Fibroblast of lung (primary cell): ENCODE data around the gene LENG8. TPM values are rescaled to one million over a fixed set of nuclear protein-coding genes. Genes with fewer than 3 reads are reported as not detected.
"Not testable (repeated sequence)": the region's sequence is repeated elsewhere in the genome, so short reads cannot be mapped to it uniquely, and the experiment has no call there.

Experiments
- DNase-seq, 2 donors: peaks; one replicate each; pipeline versions ENCODE4 v3.0.0 to v3.0.0-alpha.2; 2010; ENCODE audit warnings: low read depth in 2 of 2
- H2AFZ ChIP-seq: 2 replicates; pipeline ENCODE4 v1.5.1; 2012; ENCODE audit warnings: low read length, control low read depth, inconsistent platforms
- H3K27ac ChIP-seq: 2 replicates; pipeline ENCODE4 v1.5.1; 2011; ENCODE audit warnings: low read length, control low read depth; ENCODE audit not compliant: insufficient read depth
- H3K27me3 ChIP-seq: 2 replicates; pipeline ENCODE4 v1.5.1; 2011; ENCODE audit warnings: mild to moderate bottlenecking, low read length; ENCODE audit not compliant: control insufficient read depth, insufficient read depth
- H3K36me3 ChIP-seq: 2 replicates; pipeline ENCODE4 v1.5.1; 2011; ENCODE audit warnings: low read length; ENCODE audit not compliant: control insufficient read depth, insufficient read depth
- H3K4me1 ChIP-seq: 2 replicates; pipeline ENCODE4 v1.5.1; 2011; ENCODE audit warnings: low read length; ENCODE audit not compliant: control insufficient read depth, insufficient read depth; ENCODE audit errors: extremely low read depth
- H3K4me2 ChIP-seq: 2 replicates; pipeline ENCODE4 v1.5.1; 2011; ENCODE audit warnings: low read length, control low read depth; ENCODE audit not compliant: insufficient read depth; ENCODE audit errors: extremely low read depth
- H3K4me3 ChIP-seq, 4 experiments: fragments of 200-600 bp in 1 of 4; sonication (generic) in 1 of 4; replicated peaks in 1 of 4; 2 replicates each; pipeline ENCODE4 v1.5.1; 2011 to 2016; ENCODE audit warnings: low read length in 4 of 4, low read depth in 3 of 4, mild to moderate bottlenecking in 3 of 4, control low read depth in 2 of 4, inconsistent platforms in 1 of 4, mixed read lengths in 1 of 4; ENCODE audit not compliant: insufficient read depth in 1 of 4; ENCODE audit errors: control extremely low read depth in 1 of 4
- H3K79me2 ChIP-seq: 2 replicates; pipeline ENCODE4 v1.5.1; 2012; ENCODE audit warnings: mild to moderate bottlenecking, low read length, inconsistent platforms; ENCODE audit not compliant: control insufficient read depth, insufficient read depth
- H3K9ac ChIP-seq: 2 replicates; pipeline ENCODE4 v1.5.1; 2011; ENCODE audit warnings: mild to moderate bottlenecking, low read length, control low read depth; ENCODE audit not compliant: insufficient read depth
- H3K9me3 ChIP-seq: 2 replicates; pipeline ENCODE4 v1.5.1; 2012; ENCODE audit warnings: low read depth, low read length; ENCODE audit not compliant: control insufficient read depth, insufficient read depth
- H4K20me1 ChIP-seq: 2 replicates; pipeline ENCODE4 v1.5.1; 2011; ENCODE audit warnings: low read length; ENCODE audit not compliant: control insufficient read depth, insufficient read depth; ENCODE audit errors: extremely low read depth
- CTCF ChIP-seq, 2 donors: IDR thresholded peaks in 1 of 2; conservative IDR thresholded peaks in 1 of 2; 1 replicate in 1 of 2; 2 replicates in 1 of 2; pipeline ENCODE4 v1.5.1; 2011 to 2012; ENCODE audit warnings: low read length in 2 of 2, control low read depth in 1 of 2, inconsistent platforms in 1 of 2, low read depth in 1 of 2, mild to moderate bottlenecking in 1 of 2
- EZH2 ChIP-seq: IDR thresholded peaks from 2 replicates; pipeline ENCODE4 v1.5.1; 2012; ENCODE audit warnings: low read length, control low read depth, mild to moderate bottlenecking; ENCODE audit errors: missing control alignments
- polyA plus RNA-seq, 2 donors: library from polyadenylated mRNA; depleted of rRNA in 1 of 2; stranded (reverse) in 1 of 2; unstranded in 1 of 2; fragments of >200 nt; gene quantifications; 2 replicates each; pipeline ENCODE4 v1.2.1, GENCODE V29; 2011 to 2012; ENCODE audit warnings: missing spikeins in 1 of 2
- total RNA-seq: library from RNA; depleted of rRNA; stranded (reverse); fragments of >200 nt; gene quantifications from 2 replicates; pipeline ENCODE4 v1.2.1, GENCODE V29; 2014

Gene LENG8
- total and polyA plus RNA-seq, 2 donors (not counting 1 experiment from before 2014, with no cell fraction given): 12.7 to 32.4 TPM

GRCh38 chr19:54465426-54466109 is 16.6 kb downstream of the LENG8 start:
- Histone ChIP-seq H2AFZ (no peak overlapping the region), H3K9me3 (no peaks in the 10 kb centered on the region), H3K4me2 (no peak overlapping the region), H3K4me1 (peaks cover 22% of the 10 kb centered on the region), H3K4me3 (no peak overlapping the region), H3K27me3 (no peaks in the 10 kb centered on the region), H3K36me3 (peaks cover 16% of the 10 kb centered on the region), H3K27ac (no peak overlapping the region), H3K9ac (no peak overlapping the region), H3K79me2 (peaks cover 6% of the 10 kb centered on the region), H4K20me1 (no peaks in the 10 kb centered on the region)
- DNase-seq: no peak
- TF ChIP-seq EZH2 (no peak), CTCF (conservative IDR thresholded peaks at IDR 0.05 in 1 of 2, IDR thresholded peaks at IDR 0.05 in 1 of 2; ENCODE audit: low read depth in 1 of 2, low read length in 2 of 2) (no peak)

- peaks cover 21% of the 10 kb centered on the region for H3K4me1 ChIP-seq
- H3K4me3 ChIP-seq, H3K9ac ChIP-seq, H3K27ac ChIP-seq, H3K79me2 ChIP-seq, H2AFZ ChIP-seq, H3K27me3 ChIP-seq, H3K4me2 ChIP-seq, H3K9me3 ChIP-seq, DNase-seq, H4K20me1 ChIP-seq: not testable (repeated sequence)
- peaks cover 12% of the 10 kb centered on the region for H3K36me3 ChIP-seq
These were observed 17.1 kb downstream of the LENG8 start for GRCh38 chr19:54466110-54466480.

- no peak overlapping the region for H3K4me3 ChIP-seq
- H3K4me2 ChIP-seq: no peak overlapping the region
- no peaks in the 10 kb centered on the region for H4K20me1 ChIP-seq
- TF ChIP-seq EZH2: no peak
- TF ChIP-seq CTCF (conservative IDR thresholded peaks at IDR 0.05 in 1 of 2, IDR thresholded peaks at IDR 0.05 in 1 of 2; ENCODE audit: low read depth in 1 of 2, low read length in 2 of 2): no peak
- no peak overlapping the region for H2AFZ ChIP-seq
- peaks cover 5% of the 10 kb centered on the region for H3K4me1 ChIP-seq
- no peak overlapping the region for H3K9ac ChIP-seq
- H3K27ac ChIP-seq: no peak overlapping the region
- no peaks in the 10 kb centered on the region for H3K79me2 ChIP-seq
- no peak for DNase-seq
- H3K9me3 ChIP-seq: no peaks in the 10 kb centered on the region
- no peaks in the 10 kb centered on the region for H3K36me3 ChIP-seq
- no peaks in the 10 kb centered on the region for H3K27me3 ChIP-seq
These were observed 20.5 kb downstream of the LENG8 start for GRCh38 chr19:54469496-54469934.
